Iris pigment epithelial cell (primary cell): ENCODE measurements around the gene NBEAL2.

Experiments
- DNase-seq: peaks from one replicate; pipeline ENCODE4 v3.0.0-alpha.2; 2011; ENCODE audit warnings: low read depth

Gene NBEAL2

GRCh38 chr3:47000922-47001730 lies 21.7 kb downstream of the NBEAL2 start:
- DNase-seq, result no peak

- no peak for DNase-seq
These were observed 22.3 kb downstream of the NBEAL2 start for GRCh38 chr3:47001731-47002170.

GRCh38 chr3:47002171-47003055 lies 22.9 kb downstream of the NBEAL2 start:
- DNase-seq, result no peak

GRCh38 chr3:47003056-47003410 lies 23.6 kb downstream of the NBEAL2 start:
- DNase-seq, result no peak

- no peak for DNase-seq
These were observed 24.2 kb downstream of the NBEAL2 start for GRCh38 chr3:47003461-47004368.

GRCh38 chr3:47004369-47005211 lies 25.1 kb downstream of the NBEAL2 start:
- DNase-seq, result no peak

GRCh38 chr3:47005212-47006144 lies 26.0 kb downstream of the NBEAL2 start:
- DNase-seq, result no peak

- DNase-seq, result no peak
These were observed 26.7 kb downstream of the NBEAL2 start for GRCh38 chr3:47006145-47006651.

- no peak for DNase-seq
These were observed 27.5 kb downstream of the NBEAL2 start for GRCh38 chr3:47007001-47007400.

GRCh38 chr3:47007482-47008233 lies 28.2 kb downstream of the NBEAL2 start:
- DNase-seq, result no peak

GRCh38 chr3:47008234-47008796 lies 28.8 kb downstream of the NBEAL2 start:
- DNase-seq, result no peak

- no peak for DNase-seq
These were observed 29.4 kb downstream of the NBEAL2 start for GRCh38 chr3:47008851-47009224.

GRCh38 chr3:47009225-47010110 lies 30.0 kb downstream of the NBEAL2 start:
- peak; percentile 96 for DNase-seq

GRCh38 chr3:47010111-47010712 lies 30.7 kb downstream of the NBEAL2 start:
- DNase-seq, result no peak

- no peak for DNase-seq
These were observed 31.4 kb downstream of the NBEAL2 start for GRCh38 chr3:47010910-47011309.

- DNase-seq, result no peak
These were observed 31.9 kb downstream of the NBEAL2 start for GRCh38 chr3:47011371-47011770.
